Ovary (tissue), 3 donors: Measurements from ENCODE around the gene POLDIP3.

Experiments used
- POLR2A ChIP-seq: fragments of 450-650 bp; IDR thresholded peaks from one replicate; pipeline ENCODE4 v1.6.1; 2017; ENCODE audit warnings: antibody characterized with exemption, mild to moderate bottlenecking, moderate library complexity
- TF ChIP-seq, protein P1 (sequence below), 3 donors: fragments of 450-650 bp in 2 of 3; fragments of 200-600 bp in 1 of 3; IDR thresholded peaks; one replicate each; pipeline versions ENCODE4 v1.5.1 to v1.8.0; 2016 to 2022; ENCODE audit warnings: antibody characterized with exemption in 3 of 3, mild to moderate bottlenecking in 1 of 3
- donor health status: DM: no; HTN: no; CAD: no.

DNA sequence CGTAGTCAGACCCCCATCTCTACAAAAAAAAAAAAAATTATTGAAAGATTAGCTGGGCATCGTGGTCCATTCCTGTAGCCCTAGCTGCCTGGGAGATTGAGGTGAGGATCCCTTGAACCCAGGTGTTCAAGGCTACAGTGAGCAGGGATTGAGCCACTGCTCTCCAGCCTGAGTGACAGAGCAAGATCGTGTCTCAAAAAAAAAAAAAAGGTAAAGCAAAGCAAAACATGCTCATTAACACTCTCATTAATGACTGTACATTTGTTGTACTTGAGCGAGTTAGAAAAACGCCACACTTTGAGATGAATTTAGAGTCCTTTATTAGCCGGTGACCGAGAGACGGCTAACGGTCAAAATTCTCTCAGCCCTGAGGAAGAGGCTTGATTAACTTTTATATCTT, 67.1 kb downstream of the POLDIP3 start:
- TF ChIP-seq, protein P1, sequence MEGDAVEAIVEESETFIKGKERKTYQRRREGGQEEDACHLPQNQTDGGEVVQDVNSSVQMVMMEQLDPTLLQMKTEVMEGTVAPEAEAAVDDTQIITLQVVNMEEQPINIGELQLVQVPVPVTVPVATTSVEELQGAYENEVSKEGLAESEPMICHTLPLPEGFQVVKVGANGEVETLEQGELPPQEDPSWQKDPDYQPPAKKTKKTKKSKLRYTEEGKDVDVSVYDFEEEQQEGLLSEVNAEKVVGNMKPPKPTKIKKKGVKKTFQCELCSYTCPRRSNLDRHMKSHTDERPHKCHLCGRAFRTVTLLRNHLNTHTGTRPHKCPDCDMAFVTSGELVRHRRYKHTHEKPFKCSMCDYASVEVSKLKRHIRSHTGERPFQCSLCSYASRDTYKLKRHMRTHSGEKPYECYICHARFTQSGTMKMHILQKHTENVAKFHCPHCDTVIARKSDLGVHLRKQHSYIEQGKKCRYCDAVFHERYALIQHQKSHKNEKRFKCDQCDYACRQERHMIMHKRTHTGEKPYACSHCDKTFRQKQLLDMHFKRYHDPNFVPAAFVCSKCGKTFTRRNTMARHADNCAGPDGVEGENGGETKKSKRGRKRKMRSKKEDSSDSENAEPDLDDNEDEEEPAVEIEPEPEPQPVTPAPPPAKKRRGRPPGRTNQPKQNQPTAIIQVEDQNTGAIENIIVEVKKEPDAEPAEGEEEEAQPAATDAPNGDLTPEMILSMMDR (IDR thresholded peaks at IDR 0.05), result no peak
- TF ChIP-seq POLR2A, result no peak
